ENCODE data around the gene PTPRZ1.

The PTPRZ1 gene

DNA sequence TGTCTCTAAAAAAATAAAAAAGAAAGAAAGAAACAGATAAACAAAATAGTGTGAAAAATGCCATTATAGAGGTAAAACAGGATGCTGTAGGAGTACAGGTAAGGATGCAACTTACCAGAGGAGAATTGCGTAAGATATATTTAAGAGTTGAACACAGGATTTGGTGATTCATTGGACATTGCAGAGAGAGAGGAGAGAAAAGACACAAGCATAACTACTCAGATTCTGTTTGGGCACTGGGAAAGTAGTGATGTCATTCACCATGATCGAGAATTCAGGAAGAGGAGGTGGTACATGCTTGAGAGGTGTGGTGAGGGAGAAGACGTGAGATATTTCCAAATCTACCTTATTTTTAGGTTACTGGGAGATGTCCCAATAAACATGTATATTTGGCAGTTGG lies 173.4 kb downstream of the PTPRZ1 start:
- DNase-seq (ENCODE audit: low read depth, low spot score), result no peak

DNA sequence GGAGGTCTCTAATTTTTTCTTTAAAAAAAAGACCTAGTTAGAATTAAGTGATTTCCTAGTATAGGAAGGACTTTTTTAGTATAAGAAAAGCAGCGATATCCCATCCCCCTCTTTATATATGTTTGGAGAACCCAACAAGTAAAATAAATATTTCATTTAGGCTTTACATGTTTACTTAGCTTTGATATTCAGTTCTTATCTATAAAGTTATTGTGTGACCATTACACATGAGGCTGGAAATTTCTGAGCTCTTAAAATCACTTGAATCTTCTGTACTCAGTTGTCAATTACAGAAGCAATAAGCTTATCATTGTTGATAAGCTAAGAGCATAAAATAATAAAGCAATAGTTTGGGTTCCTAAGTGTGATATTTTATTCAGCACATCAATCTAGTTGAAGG lies 181.4 kb downstream of the PTPRZ1 start:
- no peak for DNase-seq (ENCODE audit: low read depth, low spot score)

DNA sequence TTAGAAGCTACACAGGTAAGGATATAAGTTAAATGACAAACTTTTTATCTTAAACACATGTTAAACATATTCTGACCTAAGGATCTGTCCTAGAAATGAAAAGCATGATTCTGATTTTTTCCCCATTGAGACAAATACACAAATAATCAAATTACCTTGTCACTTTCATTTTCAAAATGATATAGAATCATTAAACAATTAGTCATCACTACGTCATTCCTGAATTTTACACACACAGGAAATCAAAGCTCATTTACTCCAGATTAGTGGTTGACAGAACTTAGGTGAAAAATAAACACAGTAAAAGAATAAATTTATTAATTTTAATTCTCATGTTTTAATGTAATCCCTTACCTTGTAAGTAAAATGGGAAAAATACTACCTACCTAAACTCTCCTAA lies 182.1 kb downstream of the PTPRZ1 start:
- DNase-seq (ENCODE audit: low read depth, low spot score), result no peak

DNA sequence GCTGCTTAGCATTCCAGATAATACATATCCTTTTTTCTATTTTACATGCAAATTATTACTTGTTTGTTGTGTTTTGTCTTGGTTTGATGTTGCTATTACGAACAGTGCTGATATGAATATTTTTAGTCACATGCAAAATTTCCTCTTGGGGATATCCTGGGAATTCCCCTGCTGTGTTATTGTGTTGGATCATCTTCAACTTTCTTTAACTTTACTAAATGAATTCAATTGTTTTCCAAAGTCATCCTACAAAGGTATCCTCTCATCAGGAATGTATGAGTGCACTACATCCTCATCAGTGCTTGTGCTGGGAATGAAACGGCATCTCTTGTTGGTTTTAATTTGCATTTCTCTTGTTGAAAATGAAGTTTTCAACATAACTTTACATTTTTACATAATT lies 184.0 kb downstream of the PTPRZ1 start:
- DNase-seq (ENCODE audit: low read depth, low spot score), result no peak

DNA sequence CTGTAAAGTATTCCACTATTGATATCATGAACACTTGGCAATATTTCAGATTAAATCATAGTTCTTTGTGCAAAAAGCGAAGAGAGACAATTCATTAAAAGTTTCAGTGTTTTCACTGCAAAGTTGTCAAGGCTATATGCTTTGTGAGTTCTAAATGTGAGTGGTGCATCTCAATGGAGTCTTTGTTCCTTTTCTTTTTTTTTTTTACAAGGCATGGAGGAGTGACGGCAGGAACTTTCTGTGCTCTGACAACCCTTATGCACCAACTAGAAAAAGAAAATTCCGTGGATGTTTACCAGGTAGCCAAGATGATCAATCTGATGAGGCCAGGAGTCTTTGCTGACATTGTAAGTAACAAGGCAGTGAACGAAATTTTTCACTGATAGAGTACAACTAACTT lies 186.6 kb downstream of the PTPRZ1 start:
- no peak for DNase-seq (ENCODE audit: low read depth, low spot score)

DNA sequence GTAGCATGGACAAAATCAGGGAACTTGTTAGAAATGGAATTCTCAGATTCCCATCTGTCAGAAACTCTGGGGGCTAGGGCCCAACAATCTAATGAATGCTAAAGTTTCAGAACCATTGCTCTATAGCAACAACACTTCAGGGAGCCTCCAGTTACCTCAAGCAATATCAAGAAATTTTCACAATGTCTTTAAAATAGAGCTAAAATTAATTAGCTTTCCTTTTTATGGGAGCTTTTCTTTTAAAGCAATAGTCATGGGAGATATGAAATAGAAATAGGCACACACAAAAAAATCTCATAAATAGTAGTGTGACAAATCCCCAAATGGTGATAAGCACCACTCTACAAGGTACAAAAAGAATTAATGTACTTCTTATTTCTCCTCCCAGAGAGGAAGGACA lies 190.2 kb downstream of the PTPRZ1 start:
- no peak for DNase-seq (ENCODE audit: low read depth, low spot score)

DNA sequence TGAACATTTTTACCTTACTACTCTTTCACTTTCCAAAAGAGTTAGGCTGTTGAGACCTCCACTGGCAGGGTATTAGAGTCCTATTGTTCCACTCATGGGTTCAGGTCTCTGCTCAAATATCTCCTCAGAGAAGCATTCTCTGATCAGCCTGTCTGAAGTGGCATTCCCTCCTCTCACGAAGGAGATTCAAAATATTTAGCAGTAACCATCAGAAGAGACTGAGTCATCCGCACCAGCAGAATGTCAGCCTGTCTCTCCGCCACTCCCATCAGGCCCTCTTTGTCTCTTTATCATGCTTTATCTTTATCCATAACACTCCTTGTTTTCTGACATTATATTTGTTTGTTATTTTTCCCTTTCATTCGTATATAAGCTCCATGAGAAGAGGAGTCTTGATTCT lies 192.0 kb downstream of the PTPRZ1 start:
- no peak for DNase-seq (ENCODE audit: low read depth, low spot score)

DNA sequence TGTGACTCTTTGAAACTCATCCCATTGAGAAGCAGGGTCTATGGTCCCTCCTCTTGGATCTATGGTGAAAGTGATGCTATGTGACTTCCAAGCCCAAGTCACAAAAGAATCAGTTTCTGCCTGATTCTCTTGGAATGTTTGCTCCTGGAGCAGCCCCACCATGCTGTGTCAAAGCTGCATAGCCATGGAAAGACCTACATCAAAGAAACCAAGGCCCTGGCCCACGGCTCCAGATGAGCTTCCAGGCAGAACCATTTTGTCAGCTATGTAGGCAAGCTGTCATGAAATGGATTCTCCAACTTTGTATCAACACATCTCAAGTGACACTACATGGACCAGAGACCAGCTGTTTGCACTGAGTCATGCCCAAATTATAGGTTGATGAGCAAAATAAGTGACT lies 194.1 kb downstream of the PTPRZ1 start:
- no peak for DNase-seq (ENCODE audit: low read depth, low spot score)

DNA sequence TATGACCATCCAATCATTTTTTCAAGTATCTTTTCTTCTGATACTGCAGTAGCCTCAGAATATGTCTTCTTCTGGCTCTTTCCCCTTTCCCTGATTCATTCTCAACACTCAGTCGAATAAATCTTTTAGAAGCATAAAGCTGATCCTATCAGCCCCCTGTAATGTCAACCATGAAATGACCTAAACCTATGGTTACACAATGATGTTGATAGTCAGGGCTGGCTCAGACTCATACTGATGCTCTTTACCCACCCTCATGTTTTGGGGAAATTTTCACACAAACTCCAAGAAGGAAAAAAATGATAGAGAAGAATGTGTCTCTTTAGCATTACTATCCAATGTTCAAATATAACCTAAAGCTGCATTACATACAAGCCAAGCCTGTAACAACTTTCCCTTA lies 195.1 kb downstream of the PTPRZ1 start:
- DNase-seq (ENCODE audit: low read depth, low spot score), result no peak

DNA sequence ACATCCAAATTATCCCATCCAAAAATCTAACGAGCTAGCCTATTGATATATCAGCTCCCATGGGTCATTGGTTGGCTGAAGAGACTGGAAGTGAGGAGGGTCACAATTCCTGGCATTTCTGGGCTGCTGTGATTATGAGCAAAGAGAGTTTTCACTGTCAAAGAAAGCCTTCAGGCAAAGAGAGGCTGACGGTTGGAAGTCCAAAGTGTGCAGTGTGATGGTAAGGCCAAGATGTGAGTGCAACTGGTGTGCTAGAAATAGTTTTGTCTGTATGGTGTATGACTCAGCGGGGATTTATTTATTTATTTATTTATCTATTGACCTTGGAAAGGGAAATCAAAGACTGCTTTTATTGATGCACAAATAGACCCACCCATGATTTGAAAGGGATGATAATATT lies 196.0 kb downstream of the PTPRZ1 start:
- no peak for DNase-seq (ENCODE audit: low read depth, low spot score)

DNA sequence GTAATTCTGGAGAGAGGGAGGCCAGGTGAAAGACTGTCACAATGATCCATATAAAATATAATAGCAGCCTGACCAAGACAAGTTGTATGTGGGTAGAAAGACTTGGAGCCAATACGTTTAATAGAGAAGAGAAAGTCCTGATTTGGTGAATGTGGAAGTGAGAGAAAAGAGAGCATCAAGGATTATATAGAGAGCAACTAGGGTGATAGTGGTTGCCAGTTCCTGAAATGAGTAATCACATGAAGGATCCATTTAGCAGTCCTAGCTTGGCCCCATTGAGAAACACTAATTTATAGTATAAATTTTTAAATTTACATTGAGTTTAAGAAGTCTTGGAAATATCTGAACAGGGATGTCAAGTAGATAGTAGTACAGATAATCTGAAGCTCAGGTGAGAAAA lies 197.1 kb downstream of the PTPRZ1 start:
- no peak for DNase-seq (ENCODE audit: low read depth, low spot score)

DNA sequence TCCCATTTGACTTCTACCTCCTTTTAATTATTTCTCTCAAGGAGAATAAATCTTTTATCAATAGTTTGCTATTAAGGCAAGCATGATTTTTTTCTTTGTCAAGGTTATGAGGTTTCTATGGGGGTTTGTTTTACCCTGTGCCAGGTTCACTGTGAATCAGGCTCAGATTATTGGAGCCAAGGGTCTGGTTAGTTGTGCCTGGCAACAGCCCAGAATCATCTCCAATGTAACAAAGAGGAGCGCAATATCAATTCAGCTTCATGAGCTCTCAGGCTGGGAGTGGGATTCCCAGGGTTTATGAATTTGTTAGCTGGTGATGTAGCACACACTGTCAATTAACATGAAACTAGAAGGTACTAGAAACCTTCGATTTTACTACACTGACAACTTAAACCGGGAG lies 197.9 kb downstream of the PTPRZ1 start:
- DNase-seq (ENCODE audit: low read depth, low spot score), result no peak

DNA sequence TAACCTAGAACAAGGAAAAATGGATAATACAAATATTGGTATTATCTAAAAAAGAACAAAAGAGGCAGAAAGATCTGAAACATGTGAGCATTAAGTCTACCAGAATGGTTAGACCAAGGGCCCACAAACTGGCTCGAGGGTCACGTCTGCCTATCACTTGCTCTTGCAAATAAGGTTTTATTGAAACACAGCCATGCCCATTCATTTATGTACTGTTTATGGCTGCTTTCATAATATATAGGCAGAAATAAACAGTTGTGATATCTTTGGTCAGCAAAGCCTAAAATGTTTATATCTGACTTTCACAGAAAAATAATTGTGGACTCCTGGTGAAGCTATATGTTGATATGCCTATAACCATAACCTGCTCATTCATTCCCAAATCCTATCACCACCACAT lies 199.3 kb downstream of the PTPRZ1 start:
- DNase-seq (ENCODE audit: low read depth, low spot score), result no peak

DNA sequence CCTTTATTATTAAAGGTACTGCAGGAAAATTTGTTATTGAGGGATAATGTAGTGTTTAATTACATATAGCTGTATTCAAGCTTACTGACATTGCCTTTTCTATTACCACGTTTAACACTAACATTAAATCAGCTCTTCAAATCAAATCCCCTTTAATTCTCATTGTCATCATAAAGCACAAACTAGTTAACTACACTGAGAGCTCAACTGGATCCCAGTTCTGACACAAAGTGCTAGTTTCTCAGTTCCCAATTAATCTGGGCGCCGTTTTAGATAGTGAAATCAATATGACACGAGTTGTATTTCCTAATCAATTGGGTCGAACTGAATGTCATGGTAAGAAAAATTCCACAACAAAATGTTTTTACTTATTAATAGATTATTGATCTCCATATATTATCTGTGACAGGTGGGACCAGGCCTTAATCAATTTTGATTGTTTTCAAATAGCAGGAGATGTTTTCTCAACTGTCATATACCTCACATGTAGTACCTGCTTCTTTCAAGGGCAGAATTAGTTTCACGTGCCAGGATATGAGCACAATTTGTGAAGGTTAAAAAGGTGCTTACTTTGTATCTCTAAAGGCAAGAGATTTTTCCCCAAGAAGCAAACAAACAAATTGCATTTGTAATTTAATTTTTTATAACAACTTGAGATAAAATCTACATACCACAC lies 200.1 kb downstream of the PTPRZ1 start:
- DNase-seq (ENCODE audit: low read depth, low spot score), result no peak

DNA sequence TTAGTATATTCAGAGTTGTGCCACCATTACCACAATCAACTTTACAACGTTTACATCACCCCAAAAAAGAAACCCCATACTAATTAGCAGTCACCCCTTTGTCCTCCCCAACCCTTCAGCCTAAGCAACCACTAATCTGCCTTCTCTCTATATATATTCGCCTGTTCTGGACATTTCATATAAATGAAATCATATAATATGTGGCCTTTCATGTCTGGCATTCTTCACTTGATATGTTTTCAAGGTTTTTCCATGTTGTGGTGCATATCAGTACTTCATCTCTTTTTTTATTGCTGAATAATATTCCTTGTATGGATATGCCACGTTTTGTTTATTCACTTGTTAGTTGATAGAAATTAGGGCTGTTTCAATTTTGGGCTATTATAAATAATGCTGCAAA lies 200.7 kb downstream of the PTPRZ1 start:
- no peak for DNase-seq (ENCODE audit: low read depth, low spot score)

DNA sequence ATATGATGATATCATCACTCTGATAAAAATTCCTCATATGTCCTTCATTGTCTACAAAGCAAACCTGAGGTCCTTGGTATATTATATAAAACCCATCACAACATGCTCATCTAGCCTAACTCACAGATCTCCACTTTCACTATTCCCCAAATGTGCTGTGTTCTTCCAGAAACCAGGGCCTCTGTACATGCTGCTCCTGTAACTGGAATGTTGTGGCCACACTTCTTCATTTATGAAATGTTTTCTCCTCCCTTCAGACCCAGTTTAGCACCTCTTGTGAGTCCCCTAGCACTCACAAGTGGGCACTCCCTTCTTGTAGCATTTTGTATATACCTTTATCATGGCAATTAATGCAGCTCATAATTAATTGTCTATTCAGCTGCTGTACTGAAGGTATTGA lies 209.2 kb downstream of the PTPRZ1 start:
- DNase-seq (ENCODE audit: low read depth, low spot score), result no peak

DNA sequence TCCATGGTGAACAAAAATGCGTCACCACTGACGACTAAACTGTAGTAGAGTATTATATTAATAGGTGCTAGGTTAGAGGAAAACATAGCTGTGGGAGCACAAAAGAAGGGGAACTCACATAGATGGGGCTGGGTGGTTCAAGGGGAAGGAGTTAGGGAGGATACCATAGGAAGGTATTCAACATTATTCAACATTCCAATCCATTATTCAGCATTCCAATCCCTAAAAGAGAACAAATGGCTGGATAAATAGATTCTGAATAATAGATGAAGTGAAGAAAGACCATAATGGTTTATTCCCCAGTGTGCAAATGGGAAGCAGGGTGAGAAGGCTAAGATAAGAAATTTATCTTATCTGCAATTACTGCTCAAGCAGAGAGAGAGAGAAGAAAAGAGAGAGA lies 209.7 kb downstream of the PTPRZ1 start:
- no peak for DNase-seq (ENCODE audit: low read depth, low spot score)

DNA sequence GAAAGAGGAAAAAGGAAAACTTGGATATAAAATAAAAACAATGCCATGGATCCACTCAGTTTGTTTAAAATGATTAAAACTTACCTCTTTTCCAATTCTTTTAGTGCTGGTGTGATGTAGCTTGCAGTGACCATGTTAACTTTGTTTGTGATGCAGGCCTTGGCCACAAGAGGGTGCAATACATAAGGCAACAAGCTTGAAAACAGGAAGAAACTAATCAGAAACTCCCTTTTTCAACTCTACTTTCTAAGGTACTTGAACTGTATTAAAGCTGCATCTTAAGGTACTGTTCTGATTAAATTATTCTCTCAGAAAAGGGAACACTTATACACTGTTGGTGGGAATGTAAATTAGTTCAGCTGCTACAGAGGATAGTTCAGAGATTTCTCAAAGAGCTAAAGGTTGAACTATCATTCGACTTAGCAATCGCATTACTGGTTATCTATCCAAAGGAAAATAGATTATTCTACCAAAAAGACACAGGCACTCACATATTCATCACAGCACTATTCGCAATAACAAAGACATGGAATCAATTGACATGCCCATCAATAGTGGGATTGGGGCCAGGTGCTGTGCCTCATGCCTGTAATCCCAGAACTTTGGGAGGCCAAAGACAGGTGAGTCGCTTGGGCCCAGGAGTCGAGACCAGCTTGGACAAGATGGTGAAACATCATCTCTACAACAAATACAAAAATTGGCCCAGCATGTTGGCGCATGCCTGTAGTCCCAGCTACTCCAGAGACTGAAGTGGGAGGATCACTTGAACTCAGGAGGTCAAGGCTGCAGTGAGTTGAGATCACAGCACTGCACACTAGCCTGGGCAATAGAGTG lies 220.2 kb downstream of the PTPRZ1 start:
- no peak for DNase-seq (ENCODE audit: low read depth, low spot score)

DNA sequence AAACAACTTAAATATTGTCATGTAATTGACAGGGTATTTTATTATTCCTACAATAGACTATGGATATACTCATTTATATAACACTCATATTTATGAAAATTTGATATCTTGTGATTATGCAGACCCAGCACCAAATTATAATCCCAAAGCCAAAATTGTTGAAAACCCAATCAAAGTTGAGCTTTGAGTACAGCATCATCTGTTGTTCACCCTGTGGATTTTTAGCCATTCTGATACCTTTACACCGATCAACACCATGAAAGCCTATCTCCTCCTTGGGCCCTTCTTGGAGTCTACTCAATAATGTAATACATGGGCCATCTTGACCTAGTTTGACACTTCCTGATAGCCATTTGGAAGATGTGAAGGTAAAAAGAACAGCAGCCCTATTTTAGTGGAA lies 221.6 kb downstream of the PTPRZ1 start:
- no peak for DNase-seq (ENCODE audit: low read depth, low spot score)

DNA sequence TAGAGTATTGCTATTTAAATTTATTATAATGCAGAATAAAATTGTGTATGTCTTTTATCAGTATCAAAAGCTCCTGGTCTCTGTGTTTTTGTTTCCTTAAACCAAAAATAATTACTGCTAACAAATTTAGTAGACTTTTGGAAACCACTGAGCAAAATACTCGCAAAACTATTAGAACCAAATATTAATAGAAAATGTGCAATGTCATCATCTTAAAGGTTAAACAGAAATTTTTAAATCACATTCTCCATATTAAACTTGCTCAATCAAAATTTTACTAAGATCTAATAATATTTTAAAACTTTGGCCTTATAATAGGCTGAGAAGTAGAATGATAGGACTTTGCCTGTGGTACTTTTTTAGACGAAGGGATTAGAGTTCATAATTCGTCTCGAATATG lies 222.7 kb downstream of the PTPRZ1 start:
- DNase-seq (ENCODE audit: low read depth, low spot score), result no peak

DNA sequence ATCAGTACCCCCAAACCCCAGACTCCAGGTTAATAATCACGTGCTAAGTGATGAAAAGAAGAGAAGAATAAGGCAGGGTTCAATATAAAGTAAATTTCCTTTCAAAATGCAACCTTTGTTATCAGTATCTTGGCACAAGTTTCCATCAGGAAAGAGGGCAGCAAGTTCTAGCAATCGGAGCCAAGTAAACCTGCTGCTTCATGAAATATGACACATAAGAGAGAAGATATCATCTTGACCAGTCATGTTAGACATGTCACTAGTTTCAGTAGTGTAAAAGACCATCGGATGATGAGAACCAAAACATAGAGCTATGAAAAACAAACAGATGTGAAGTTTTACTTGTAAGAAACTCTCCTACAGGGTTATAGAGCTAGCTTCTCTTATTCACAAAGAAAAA lies 227.1 kb downstream of the PTPRZ1 start:
- no peak for DNase-seq (ENCODE audit: low read depth, low spot score)

DNA sequence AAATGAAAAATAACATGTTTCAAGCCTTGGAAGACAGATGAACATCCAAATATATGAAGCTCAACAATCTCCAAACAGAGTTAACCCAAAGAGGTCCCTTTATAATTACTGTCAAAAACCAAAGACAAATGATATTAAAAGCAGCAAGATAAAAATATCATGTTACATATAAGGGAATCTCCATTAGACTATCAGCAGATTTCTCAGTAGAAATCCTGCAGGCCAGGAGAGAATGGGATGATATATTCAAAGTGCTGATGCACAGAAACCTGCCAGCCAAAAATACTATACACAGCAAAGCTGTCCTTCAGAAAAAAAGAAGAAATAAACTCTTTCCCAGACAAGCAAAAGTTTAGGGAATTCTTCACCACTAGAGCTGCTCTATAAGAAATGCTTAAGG lies 230.1 kb downstream of the PTPRZ1 start:
- no peak for DNase-seq (ENCODE audit: low read depth, low spot score)
